Measurements from ENCODE around the gene OR1J1.

The OR1J1 gene, protein sequence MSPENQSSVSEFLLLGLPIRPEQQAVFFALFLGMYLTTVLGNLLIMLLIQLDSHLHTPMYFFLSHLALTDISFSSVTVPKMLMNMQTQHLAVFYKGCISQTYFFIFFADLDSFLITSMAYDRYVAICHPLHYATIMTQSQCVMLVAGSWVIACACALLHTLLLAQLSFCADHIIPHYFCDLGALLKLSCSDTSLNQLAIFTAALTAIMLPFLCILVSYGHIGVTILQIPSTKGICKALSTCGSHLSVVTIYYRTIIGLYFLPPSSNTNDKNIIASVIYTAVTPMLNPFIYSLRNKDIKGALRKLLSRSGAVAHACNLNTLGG

DNA sequence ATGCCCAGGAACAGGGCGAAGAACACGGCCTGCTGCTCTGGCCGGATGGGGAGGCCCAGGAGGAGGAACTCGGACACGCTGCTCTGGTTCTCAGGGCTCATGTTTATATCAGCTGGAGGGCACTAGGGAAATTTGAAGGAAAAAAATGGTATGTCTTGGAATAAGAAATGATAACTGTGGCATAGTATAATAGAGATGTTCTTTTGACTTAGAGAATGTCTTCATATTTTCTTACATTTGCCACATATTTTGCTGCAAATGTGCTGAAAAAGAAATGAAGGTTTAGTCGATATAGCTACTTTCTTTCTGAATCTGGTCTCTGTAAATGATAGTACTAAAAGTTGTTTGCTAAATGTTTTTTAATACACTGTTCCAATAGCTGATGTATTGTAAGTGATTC, at the start of gene OR1J1:
Gene OR1J1 (minus strand): TSS at position 101 of the 400 bp plus-strand sequence. CDS start 0 bp downstream, at position 101.
- Mint-ChIP-seq H3K4me1 (no peaks in the 10 kb centered on the region), H3K27me3 (peaks cover 17% of the 10 kb centered on the region), H3K4me3 (no peak within 1 kb of the TSS), H3K9me3 (no peaks in the 10 kb centered on the region), H3K36me3 (no peaks in the 10 kb centered on the region), H3K27ac (no peak within 1 kb of the TSS)

DNA sequence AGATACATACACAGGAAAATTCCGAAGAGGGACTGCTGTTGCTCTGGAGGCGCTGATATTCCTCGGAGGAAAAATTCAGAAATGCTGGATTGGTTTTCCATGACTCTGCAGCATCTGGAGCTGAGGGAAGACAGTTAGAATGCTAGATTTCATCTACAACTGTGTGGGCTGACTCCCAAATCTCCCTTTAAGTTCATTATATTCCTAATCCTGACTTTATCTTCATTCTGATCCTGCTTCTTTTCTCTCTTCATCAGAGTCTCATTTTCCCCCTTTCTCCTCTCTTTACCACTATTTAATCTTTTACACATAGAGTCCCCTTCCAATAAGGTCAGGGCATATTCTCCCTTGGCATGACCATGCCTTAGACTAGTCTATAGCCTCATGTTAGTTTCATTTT, 49.5 kb upstream of the OR1J1 start, which contains the start of gene OR1N1:
Gene OR1N1 (minus strand): TSS at position 101 of the 400 bp plus-strand sequence. CDS start 0 bp downstream, at position 101.
- H3K36me3 Mint-ChIP-seq: no peaks in the 10 kb centered on the region
- peaks cover 10% of the 10 kb centered on the region for H3K27me3 Mint-ChIP-seq
- no peak within 1 kb of the TSS for H3K27ac Mint-ChIP-seq

DNA sequence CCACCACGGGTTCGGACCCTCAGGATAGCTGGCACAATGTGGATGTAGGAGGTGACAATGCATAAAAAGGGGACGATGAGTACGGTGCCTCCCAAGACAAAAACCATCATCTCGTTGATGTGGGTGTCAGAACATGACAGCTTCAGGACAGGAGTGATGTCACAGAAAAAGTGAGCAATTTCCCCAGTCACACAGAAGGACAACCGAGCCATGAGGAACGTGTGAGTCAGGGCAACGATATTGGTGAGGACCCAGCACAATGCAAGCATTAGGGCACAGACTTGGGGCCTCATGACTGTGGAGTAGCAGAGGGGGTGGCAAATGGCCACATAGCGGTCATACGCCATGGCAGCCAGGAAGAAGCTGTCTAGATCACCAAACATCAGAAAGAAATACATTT, 48.9 kb upstream of the OR1J1 start:
- Mint-ChIP-seq H3K27me3 (peaks cover 11% of the 10 kb centered on the region), H3K9me3 (no peaks in the 10 kb centered on the region), H3K27ac (no peak overlapping the region), H3K36me3 (no peaks in the 10 kb centered on the region), H3K4me1 (no peaks in the 10 kb centered on the region), H3K4me3 (no peak overlapping the region)

More for the DNA sequence above, 49.5 kb upstream of the OR1J1 start, which contains the start of gene OR1N1:
- Mint-ChIP-seq H3K4me1 (no peaks in the 10 kb centered on the region), H3K4me3 (no peak within 1 kb of the TSS), H3K9me3 (no peaks in the 10 kb centered on the region)

DNA sequence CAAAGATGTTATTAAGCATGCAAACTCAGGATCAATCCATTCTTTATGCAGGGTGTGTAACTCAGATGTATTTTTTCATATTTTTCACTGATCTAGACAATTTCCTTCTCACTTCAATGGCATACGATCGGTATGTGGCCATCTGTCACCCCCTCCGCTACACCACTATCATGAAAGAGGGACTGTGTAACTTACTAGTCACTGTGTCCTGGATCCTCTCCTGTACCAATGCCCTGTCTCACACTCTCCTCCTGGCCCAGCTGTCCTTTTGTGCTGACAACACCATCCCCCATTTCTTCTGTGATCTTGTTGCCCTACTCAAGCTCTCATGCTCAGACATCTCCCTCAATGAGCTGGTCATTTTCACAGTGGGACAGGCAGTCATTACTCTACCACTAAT, 41.6 kb upstream of the OR1J1 start:
- H3K36me3 Mint-ChIP-seq: no peaks in the 10 kb centered on the region
- H3K9me3 Mint-ChIP-seq: no peaks in the 10 kb centered on the region
- H3K4me1 Mint-ChIP-seq: no peaks in the 10 kb centered on the region
- H3K27ac Mint-ChIP-seq: no peak overlapping the region
- H3K4me3 Mint-ChIP-seq: no peak overlapping the region
- peaks cover 7% of the 10 kb centered on the region for H3K27me3 Mint-ChIP-seq

DNA sequence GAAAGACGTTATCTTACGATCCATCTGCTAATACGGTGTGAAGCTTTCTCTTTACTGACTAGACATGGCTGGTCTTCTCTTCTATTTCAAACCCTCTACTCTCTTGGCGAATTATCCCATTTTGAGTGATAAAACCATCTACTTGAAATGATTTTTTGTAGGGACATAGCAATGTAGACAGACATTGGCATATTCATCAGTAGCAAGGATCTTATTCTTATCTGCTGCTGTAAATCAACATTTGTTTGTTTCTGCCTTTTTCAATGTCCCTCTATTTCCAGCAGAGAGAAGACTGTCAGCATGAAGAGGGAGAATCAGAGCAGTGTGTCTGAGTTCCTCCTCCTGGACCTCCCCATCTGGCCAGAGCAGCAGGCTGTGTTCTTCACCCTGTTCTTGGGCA, 41.1 kb upstream of the OR1J1 start, which contains the start of gene OR1J4:
Gene OR1J4 (plus strand): TSS at position 301 of the 400 bp plus-strand sequence. CDS start 0 bp downstream, at position 301.
- Mint-ChIP-seq H3K27ac (no peak within 1 kb of the TSS), H3K9me3 (no peaks in the 10 kb centered on the region), H3K36me3 (no peaks in the 10 kb centered on the region), H3K27me3 (peaks cover 7% of the 10 kb centered on the region), H3K4me3 (no peak within 1 kb of the TSS), H3K4me1 (no peaks in the 10 kb centered on the region)

DNA sequence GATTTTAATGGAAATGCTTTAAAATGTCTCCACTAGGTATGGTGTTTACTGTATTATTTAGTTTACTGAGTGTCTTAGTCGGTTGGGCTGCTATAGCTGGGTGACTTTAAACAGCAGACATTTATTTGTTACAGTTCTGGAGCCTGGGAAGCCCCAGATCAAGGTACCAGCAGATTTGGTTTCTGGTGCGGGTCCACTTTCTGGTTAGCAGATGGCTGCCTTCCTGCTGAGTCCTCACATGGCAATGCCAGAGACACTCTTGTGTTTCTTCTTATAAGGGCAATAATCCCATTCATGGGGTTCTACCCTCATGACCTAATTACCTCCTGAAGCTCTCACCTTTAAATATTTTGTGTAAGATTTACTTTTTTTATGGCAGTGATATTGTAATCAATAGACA, 40.5 kb upstream of the OR1J1 start:
- no peak overlapping the region for H3K27ac Mint-ChIP-seq
- H3K27me3 Mint-ChIP-seq: peaks cover 5% of the 10 kb centered on the region
- no peaks in the 10 kb centered on the region for H3K9me3 Mint-ChIP-seq

DNA sequence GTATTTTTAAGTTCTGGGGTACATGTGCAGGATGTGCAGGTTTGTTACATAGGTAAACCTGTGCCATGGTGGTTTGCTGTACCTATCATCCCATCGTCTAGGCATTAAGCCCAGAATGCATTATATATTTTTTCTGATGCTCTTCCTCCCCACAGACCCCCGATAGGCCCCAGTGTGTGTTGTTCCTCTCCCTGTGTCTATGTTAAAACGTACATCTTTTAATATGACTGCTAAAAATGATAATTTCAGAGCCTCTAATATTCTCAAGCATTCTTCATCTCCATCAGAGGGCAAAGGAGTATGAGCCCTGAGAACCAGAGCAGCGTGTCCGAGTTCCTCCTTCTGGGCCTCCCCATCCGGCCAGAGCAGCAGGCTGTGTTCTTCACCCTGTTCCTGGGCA, 32.8 kb upstream of the OR1J1 start, which contains the start of gene OR1J2:
Gene OR1J2 (plus strand): TSS at position 301 of the 400 bp plus-strand sequence. CDS start 0 bp downstream, at position 301.
- Mint-ChIP-seq H3K27ac (no peak within 1 kb of the TSS), H3K4me1 (no peaks in the 10 kb centered on the region), H3K36me3 (no peaks in the 10 kb centered on the region), H3K27me3 (peaks cover 18% of the 10 kb centered on the region), H3K9me3 (no peaks in the 10 kb centered on the region), H3K4me3 (no peak within 1 kb of the TSS)

More for the DNA sequence above, 40.5 kb upstream of the OR1J1 start:
- Mint-ChIP-seq H3K36me3 (no peaks in the 10 kb centered on the region), H3K4me3 (no peak overlapping the region), H3K4me1 (no peaks in the 10 kb centered on the region)

DNA sequence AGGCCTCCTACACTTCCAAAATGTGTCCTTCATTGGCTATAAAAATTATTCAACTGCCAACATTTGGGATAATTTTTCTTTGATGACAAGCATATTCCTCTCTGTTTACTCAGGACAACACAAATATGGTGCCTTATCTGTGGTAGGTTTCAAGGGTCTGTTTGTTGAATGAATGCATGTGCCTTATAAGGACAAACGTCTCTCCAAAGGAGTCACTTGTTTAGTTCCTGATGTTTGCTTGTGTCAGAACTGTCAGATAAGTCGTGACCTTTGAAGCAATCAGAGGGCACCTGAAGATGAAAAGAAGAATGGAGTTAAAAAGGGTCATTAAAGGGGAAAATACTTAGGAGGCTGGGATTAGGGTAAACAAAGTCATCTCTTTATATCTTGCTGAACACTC, 29.2 kb upstream of the OR1J1 start:
- H3K36me3 Mint-ChIP-seq: no peaks in the 10 kb centered on the region
- H3K4me3 Mint-ChIP-seq: no peak overlapping the region
- H3K27ac Mint-ChIP-seq: no peak overlapping the region
- peaks cover 18% of the 10 kb centered on the region for H3K27me3 Mint-ChIP-seq
- H3K4me1 Mint-ChIP-seq: no peaks in the 10 kb centered on the region
- no peaks in the 10 kb centered on the region for H3K9me3 Mint-ChIP-seq

DNA sequence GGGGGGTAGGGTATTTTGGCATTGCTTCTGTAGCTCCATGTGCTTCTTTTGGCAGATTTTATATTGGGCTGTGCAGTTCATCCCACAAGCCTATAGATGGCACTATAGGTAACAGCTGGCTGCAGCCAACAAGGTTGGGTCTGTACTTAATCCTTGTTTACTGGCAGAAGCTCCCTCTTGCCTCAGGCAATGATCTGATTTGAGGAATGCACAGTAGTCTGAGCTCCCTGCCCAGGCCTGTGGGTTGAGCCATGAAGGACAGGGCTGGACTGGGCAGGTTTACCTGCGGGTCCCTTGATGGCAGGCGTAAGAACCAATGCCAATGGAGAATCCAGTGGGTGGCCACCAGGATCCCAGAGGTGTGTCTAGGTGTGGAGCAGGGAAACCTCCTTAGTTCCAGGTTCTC, 21.2 kb upstream of the OR1J1 start:
- Mint-ChIP-seq H3K27ac (no peak overlapping the region), H3K4me1 (no peaks in the 10 kb centered on the region), H3K9me3 (no peaks in the 10 kb centered on the region), H3K27me3 (peaks cover 32% of the 10 kb centered on the region), H3K36me3 (peaks cover 2% of the 10 kb centered on the region), H3K4me3 (no peak overlapping the region)

DNA sequence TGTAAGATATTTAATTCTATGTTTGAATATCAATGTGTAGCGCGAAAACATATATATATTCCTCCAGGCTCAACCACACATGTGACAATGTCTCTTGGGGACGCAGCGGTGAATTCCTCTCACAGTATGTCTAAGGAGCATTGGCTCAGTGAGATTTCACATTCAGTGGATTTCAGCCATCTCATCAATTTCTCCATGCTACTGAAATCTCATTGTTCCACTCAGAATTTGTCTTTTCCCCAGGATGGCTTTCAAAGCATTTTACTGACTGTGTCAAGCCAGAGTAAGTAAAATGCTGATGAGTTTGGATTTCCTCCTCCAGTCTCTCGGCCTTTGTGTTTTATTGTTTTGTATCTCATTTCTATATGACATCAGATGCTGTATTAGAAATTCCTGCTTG, 1.3 kb upstream of the OR1J1 start:
- H3K4me3 Mint-ChIP-seq: no peak overlapping the region
- no peaks in the 10 kb centered on the region for H3K36me3 Mint-ChIP-seq
- H3K9me3 Mint-ChIP-seq: no peaks in the 10 kb centered on the region
- H3K27me3 Mint-ChIP-seq: peaks cover 17% of the 10 kb centered on the region
- H3K27ac Mint-ChIP-seq: no peak overlapping the region
- no peaks in the 10 kb centered on the region for H3K4me1 Mint-ChIP-seq

DNA sequence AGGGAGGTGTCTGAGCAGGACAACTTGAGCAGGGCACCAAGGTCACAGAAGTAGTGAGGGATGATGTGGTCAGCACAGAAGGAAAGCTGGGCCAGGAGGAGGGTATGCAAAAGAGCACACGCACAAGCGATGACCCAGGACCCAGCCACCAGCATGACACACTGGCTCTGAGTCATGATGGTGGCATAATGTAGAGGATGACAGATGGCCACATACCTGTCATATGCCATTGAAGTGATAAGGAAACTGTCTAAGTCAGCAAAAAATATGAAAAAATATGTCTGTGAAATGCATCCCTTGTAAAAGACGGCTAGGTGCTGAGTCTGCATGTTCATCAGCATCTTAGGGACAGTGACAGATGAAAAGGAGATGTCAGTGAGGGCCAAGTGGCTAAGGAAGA, 380 bp downstream of the OR1J1 start:
- Mint-ChIP-seq H3K4me1 (no peaks in the 10 kb centered on the region), H3K27me3 (peaks cover 17% of the 10 kb centered on the region), H3K27ac (no peak overlapping the region), H3K9me3 (no peaks in the 10 kb centered on the region), H3K36me3 (no peaks in the 10 kb centered on the region), H3K4me3 (no peak overlapping the region)

DNA sequence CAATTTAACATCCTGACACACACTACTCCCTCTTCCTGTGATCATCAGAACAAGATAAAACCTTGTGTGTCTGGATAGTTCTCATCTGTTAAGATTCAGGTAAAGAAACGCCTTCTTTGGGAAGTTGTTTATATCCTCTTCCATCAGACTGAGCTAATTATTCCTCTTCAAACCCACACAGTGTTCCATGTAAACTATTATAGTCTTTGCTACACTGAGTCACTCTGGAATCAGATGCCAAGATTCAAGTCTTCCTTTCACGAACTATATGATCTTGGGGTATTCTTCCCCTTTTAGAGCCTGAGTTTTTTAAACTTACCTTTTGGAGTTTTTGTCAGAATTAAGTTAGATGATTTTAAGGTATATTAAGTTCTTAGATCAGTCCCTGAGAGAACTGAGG, 2.0 kb downstream of the OR1J1 start:
- no peaks in the 10 kb centered on the region for H3K36me3 Mint-ChIP-seq
- peaks cover 15% of the 10 kb centered on the region for H3K27me3 Mint-ChIP-seq
- H3K4me3 Mint-ChIP-seq: no peak overlapping the region
- H3K9me3 Mint-ChIP-seq: no peaks in the 10 kb centered on the region
- H3K27ac Mint-ChIP-seq: no peak overlapping the region
- no peaks in the 10 kb centered on the region for H3K4me1 Mint-ChIP-seq

DNA sequence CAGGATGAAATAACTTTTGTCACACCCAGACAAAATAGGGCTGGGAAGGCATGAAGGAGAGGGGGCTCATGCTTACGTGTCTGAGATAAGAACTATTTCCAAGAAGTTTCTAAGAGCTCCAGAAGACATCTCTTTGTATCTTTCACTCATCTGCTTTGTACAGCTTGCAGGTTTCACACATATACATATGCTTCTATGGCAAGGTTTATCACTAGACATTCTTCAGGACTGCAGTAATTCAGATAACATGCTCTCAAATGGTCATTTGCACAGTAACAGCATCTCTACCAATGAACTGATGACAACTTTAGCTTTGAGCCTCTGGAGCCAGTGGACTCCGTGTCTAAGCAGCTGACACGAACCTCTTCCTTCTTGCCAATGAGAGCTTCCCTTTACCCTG, 3.2 kb downstream of the OR1J1 start:
- no peaks in the 10 kb centered on the region for H3K4me1 Mint-ChIP-seq
- H3K4me3 Mint-ChIP-seq: no peak overlapping the region
- H3K27ac Mint-ChIP-seq: no peak overlapping the region
- no peaks in the 10 kb centered on the region for H3K9me3 Mint-ChIP-seq
- H3K36me3 Mint-ChIP-seq: no peaks in the 10 kb centered on the region
- peaks cover 17% of the 10 kb centered on the region for H3K27me3 Mint-ChIP-seq

DNA sequence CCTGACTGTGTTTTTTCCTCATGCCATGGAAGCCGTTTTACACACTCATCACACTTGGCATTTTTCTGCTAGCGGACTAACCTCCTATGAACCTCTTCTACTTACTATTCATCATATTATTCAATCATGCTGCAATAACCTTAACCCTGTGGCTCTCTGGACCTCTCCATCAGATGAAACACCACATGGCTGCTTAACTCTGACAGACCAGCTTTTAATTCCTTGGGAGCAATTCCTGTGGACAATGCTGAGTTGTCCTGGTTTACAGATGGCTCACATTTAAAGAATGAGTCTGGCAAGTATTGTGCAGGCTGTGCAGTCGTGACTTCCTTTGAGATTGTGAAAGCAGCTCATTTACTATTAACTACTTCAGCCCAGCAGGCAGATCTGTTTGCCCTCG, 9.0 kb downstream of the OR1J1 start:
- H3K36me3 Mint-ChIP-seq: no peaks in the 10 kb centered on the region
- no peak overlapping the region for H3K27ac Mint-ChIP-seq
- H3K9me3 Mint-ChIP-seq: no peaks in the 10 kb centered on the region
- H3K4me3 Mint-ChIP-seq: no peak overlapping the region
- peaks cover 9% of the 10 kb centered on the region for H3K4me1 Mint-ChIP-seq
- peaks cover 4% of the 10 kb centered on the region for H3K27me3 Mint-ChIP-seq

DNA sequence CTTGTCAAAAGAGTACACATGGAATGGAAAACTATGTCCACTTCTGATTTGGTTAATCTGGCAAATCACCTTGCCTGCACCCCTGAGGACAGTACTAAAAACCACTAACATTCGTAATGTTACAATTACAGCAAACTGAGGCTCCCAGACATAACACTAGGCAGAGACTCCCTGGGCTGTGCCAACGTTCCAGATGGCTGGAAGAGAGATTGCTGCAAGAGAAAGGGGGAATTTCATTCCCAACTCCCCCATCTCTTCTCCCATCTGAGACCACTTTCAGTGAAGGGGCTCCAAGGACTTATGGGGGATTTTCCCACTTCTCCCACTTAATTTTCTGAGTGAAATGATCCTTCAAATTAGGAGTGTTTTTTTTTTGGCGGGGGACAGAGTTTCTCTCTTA, 11.3 kb downstream of the OR1J1 start:
- peaks cover 14% of the 10 kb centered on the region for H3K27me3 Mint-ChIP-seq
- no peak overlapping the region for H3K27ac Mint-ChIP-seq
- H3K9me3 Mint-ChIP-seq: no peaks in the 10 kb centered on the region
- H3K36me3 Mint-ChIP-seq: no peaks in the 10 kb centered on the region
- no peak overlapping the region for H3K4me3 Mint-ChIP-seq
- H3K4me1 Mint-ChIP-seq: peaks cover 9% of the 10 kb centered on the region

DNA sequence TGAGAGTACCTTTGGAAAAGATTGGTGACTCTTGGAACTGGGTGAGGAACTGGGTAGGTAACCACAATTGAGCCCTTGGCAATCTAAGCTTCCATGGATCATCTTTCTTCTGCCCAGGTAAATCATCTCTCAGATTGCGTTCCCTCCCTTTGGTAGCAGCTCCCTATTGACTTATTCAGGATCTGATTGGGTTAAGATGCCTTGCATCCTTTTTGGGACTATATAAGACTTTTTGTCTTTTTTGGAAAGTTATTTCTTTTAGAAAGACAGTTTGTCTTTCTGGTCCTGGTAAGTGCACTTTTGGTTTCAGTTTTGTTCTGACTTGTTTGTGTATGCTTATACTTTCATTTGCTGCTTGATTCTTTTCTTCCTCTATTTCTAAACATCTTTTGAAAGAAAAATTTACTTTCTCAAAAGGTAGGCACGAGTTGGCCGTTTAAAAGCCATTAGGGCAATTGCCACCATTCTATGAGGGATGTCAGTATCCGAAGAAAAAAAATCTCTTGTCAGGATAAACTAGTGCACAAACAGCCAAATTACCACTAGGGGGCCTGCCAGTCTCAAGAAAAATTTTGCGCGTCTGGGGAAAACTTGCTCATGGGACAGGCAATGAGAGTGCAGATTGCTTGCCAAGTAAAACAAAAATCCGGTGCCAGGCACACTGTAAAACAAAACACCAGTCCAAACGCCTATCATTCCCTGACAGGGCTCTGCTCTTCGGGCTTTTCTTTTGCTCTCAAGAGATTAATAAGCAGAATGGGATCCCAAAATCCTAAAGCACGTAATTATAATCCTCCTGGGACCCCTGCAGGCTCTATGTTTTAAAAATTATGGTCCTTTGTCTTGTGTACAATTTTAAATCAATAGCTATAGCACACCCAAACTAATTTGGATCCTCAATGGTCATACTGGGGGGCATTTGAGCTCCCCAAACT, 12.8 kb downstream of the OR1J1 start:
- H3K27me3 Mint-ChIP-seq: peaks cover 23% of the 10 kb centered on the region

More for the DNA sequence above, 12.8 kb downstream of the OR1J1 start:
- peak overlapping the region; percentile 88 for H3K4me3 Mint-ChIP-seq
- H3K27ac Mint-ChIP-seq: peak overlapping the region; percentile 93
- H3K36me3 Mint-ChIP-seq: no peaks in the 10 kb centered on the region
- no peaks in the 10 kb centered on the region for H3K9me3 Mint-ChIP-seq
- H3K4me1 Mint-ChIP-seq: peaks cover 9% of the 10 kb centered on the region

All from activated naive CD4-positive, alpha-beta T cell treated with anti-CD3 and anti-CD28 coated beads, Interleukin-2, amount 50 U/mL, for 24 hours (primary cell).